Endometrium (tissue), 2 donors: ENCODE results near the gene ZNF554.
"Not testable (repeated sequence)": the region's sequence is repeated elsewhere in the genome, so short reads cannot be mapped to it uniquely, and the experiment has no call there.

ENCODE experiments used
- FAIRE-seq: peaks from 2 replicates; lab custom pipeline; 2012; peaks lifted over from hg19 to GRCh38; lab: Jason Lieb, UNC
- donor health status: control.
- donor health status: control.

ZNF554 gene

DNA sequence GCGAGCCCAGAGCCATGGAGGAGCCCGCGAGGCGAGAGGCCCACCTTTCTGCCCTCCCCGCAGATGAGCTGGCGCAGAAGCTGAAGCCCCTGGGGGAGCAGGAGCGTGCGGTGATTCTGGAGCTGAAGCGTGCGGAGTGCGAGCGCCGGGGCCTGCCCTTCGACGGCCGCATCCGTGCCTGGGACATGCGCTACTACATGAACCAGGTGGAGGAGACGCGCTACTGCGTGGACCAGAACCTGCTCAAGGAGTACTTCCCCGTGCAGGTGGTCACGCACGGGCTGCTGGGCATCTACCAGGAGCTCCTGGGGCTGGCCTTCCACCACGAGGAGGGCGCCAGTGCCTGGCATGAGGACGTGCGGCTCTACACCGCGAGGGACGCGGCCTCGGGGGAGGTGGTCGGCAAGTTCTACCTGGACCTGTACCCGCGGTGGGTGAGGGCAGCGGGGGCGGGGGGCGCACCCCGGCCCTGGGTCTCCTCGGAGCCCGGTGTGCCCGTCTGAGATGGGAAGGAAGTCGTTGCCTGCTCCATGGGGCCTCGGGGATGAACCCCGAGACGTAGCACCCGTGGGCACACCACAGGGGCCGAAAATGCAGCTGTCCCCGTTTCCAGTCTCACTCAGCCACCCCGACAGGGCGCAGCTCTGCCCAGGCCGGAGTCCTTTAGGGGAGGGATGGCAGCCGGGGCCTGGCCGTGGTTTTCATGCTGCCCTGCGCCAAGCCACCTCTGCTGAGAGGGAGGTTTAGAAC is 12.1 kb upstream of the ZNF554 start:
- FAIRE-seq = no peak

DNA sequence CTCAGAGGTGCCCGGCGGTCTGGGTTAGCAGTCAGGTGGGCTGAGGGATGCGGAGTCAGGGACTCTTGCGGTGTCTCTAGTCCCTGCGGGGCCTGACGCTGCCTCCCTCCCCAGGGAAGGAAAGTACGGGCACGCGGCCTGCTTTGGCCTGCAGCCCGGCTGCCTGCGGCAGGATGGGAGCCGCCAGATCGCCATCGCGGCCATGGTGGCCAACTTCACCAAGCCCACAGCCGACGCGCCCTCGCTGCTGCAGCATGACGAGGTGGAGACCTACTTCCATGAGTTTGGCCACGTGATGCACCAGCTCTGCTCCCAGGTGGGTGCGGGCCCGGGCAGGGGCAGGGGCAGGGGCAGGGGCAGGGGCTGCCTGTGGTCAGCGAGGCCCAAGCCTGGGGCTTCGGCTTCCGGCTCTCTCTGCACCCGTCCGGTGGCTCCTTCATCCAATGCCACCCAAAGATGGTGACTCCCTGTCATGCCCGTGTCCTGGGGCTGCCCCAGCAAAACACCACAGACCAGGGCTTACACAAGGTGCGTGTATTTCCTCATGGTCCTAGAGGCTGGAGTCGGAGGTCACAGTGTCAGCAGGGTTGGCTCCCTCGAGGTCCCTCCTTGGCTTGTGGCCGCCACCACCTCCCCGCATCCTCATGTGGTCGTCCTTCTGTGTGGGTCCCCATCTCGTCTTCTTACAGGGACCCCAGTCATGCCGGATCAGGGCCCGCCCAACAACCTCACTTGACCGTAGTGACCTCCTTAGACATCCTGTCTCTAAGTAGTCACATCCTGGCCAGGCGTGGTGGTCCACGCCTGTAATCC is 11.3 kb upstream of the ZNF554 start:
- FAIRE-seq = no peak

DNA sequence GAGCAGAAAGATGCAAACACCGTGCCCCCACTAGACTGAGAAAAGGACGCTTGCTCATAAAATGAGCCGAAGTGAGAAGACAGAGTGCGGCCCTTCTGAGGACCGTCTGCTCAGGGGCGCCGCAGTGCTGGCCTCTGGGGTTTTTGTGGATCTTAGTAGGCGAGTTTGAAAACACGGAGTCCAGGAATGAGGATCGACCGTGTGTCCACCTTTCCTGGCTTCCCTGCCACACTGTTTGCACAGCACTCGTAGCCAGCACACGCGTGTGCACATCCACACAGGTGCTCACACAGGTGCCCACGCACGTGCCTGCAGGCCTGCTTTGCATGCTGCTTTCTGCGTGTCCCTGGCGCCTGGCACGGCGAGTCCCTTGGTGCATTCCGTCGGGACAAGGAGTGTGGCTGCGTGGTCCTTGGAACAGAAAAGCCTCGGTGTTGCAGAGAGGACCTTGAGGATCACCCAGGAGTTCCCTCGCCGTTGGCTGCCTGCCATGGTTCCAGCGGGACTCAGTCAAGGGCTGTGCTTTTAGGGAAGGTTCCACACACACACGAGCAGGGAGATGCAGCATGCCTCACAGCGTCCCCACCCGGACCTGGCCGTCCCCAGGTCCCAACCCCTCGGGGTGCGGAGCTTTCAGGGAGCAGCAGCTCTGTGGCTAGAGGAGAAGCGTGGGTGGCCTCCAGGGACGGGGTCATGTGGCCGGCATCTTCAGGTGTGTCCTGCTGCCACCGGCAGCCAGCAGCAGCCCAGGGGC is 10.1 kb upstream of the ZNF554 start:
- FAIRE-seq = no peak

DNA sequence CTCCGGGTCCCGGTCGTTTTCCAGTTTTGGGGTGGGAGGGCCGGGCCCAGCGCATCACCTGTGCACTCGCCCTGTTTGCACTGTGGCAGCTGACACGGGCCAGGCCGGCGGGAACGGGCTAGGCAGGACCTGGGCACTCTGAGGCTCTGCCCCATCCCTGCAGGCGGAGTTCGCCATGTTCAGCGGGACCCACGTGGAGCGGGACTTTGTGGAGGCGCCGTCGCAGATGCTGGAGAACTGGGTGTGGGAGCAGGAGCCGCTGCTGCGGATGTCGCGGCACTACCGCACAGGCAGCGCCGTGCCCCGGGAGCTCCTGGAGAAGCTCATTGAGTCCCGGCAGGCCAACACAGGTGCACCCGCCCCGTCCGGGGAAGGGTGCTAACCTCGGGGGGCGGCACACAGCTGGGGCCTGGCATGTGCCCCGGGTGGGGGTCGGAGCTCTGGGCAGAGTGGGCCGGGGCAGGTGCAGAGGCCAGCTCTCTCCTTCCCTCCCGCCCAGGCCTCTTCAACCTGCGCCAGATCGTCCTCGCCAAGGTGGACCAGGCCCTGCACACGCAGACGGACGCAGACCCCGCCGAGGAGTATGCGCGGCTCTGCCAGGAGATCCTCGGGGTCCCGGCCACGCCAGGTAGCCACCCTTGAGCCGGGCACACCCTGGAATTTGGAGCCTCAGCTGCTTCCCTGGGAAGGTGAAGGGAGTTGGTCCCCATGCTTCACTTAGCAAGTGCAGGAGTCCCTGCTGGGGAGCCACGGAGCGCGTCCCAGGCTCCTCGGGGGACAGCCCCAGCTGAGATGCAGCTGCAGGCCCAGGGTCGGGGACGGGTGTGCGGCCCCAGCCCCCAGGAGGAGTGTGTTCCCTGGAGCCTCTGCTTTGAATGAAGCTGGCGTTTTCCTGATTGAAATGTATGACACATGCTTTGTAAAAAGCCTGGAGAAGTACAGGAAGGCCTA is 9.3 kb upstream of the ZNF554 start:
- FAIRE-seq = no peak

DNA sequence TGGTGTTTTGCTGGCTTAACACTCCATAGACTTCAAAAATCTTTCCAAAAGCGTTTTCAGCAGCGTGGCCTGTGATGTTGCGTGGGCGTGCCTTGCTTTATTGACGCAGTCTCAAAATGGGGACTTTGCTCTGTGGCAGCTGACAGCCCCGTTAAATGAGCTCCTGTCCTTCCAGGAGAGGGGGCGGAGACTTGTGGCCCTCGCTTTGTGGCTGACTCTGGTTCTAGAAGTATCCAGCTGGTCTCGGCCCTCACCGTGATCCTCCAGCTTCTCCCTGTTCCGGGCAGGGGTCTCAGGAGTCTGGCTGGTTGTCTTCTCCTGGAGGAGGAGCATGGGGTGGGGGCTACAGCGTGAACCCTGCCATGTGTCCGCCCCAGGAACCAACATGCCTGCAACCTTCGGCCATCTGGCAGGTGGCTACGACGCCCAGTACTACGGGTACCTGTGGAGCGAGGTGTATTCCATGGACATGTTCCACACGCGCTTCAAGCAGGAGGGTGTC is 8.4 kb upstream of the ZNF554 start:
- no peak for FAIRE-seq

DNA sequence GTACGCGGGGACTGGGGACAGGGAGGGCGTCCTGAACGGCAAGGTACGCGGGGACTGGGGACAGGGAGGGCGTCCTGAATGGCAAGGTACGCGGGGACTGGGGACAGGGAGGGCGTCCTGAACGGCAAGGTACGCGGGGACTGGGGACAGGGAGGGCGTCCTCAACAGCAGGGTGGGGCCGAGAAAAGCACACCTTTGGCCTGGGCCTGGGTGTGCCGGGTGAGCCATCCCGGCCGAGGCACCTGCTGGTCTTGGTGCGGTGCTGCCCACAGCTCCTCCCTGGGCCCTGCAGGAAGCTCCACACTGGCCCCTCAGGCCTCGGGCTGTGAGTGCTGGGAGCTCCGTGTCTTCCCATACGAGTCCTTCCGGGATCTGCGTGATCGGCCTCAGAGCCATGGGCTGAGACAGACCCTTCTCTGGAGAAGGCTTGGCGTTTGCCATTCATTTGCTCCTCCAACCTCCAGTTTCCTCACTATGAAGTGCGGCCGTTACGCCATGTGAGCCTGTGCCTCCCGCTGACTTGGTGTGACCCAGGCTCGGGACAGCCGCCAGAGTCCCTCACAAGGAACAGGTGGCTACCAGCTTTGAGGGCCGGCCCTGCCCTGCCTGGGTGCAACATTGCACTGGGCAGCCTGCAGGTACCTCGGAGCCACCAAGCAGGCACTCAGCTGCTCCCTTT is 7.8 kb upstream of the ZNF554 start:
- FAIRE-seq = no peak

DNA sequence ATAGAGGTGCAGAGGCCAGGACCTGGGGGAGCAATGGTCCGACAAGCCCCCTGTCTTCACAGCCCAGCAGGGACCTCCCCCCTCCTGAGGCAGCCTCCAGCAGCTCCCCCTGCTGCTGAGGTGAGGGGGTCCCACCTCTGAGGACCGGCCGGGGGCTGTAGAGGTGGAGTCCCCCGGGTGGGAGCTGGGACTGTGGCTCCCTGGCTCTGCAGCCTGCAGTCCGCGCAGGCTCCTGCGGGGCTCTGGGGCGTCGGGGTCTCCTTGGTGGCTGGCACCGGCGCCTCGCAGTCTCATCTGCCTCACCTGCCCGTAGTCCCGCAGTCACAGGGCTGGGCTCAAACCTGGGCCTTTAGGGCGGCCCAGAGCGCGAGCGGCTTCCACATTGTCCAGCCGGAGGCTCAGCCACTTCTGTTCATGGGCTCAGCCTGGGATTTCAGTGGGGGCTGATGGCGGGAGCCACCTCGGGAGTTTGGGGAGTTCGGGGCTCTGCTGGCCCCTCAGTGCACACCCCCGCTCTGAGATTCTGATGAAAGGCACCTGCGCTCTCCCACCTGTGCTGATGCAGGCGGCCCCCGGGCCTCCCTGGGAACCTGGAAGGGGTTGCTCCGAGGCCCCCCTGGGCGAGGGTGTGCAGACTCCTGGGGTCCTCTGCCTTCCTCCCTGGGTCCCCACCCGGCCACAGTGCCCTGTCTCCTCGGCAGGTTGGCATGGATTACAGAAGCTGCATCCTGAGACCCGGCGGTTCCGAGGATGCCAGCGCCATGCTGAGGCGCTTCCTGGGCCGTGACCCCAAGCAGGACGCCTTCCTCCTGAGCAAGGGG is 7.0 kb upstream of the ZNF554 start:
- no peak for FAIRE-seq

DNA sequence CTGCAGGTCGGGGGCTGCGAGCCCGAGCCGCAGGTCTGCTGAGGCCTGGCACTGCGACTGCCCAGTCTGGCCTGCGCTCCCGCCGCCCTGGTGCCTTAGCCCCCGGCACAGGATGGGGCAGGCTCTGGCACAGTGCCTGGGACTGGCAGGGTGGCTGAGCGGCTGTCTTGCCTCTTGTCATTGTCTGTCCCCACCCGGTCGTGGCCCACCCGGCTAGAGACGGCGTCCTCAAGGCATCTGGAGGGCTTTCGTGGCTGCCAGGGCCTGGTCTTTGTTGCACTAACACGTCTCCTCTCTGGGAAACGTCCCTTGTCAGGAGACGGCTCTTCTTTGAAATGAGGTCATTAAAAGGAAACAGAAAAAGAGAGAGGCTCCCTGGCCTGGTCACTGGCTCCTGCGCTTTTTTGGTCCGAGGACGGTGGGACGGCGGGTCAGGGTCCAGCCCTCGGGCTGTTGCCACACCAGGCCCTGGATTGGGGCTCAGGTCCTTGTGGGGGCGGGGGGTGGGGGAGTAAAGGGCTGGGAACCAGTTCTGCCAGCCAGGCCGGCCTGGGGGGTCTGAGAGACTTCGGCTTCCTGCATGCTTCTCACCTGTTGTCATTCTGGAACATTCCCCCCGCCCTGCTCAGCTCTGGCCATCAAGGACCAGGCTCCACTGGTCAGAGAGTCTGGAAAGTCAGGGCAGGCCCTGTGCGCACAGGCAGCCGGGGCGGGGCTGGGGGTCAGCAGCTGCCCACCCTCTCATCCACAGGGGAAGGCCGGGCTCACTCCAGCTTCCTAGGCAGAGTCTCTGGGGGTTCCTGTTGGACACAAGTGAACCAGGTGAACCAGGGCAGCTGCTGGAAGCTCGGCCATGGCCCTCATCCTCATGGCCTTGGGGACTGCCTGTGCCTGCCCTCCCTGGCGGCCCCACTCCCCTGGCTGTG is 6.2 kb upstream of the ZNF554 start:
- no peak for FAIRE-seq

DNA sequence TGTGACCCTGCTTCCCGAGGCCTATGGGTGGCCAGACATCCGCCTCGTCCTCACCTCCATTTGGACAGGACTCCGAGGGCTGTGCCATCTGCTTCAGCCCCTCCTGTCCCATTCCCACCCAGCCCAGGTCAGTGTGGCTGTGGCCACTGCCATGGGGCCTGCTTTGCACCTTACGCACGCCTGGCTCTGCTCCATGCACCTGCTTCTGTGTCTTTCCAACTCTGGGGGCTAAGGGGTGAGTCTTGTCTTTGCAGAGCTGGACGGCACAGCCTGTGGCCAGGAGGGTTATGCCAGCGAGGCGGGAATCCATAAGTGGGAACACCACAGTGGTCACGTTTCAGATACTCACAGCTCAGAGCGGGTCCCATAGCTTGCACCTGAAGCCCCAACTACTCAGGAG is 5.2 kb upstream of the ZNF554 start:
- no peak for FAIRE-seq

DNA sequence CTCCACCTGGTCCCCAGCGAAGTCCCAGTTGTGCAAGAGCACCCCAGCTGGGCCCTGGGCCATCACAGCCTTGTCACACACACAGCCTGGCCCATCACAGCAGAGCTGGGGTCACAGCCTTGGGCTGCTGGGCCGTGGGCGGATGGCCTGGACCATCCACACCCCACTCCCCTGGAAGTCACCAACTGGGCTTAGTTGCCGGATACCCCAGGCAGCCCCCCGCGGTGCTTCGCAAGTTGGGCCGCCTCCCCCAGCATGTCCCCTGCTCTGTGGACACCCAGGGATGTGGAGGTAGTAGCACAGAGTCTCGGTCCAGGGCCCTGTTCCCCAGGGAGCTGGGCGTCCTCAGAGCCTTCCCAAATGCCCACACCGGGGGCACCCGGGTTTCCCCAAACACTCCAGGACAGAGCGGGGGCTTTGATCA is 4.5 kb upstream of the ZNF554 start:
- no peak for FAIRE-seq

DNA sequence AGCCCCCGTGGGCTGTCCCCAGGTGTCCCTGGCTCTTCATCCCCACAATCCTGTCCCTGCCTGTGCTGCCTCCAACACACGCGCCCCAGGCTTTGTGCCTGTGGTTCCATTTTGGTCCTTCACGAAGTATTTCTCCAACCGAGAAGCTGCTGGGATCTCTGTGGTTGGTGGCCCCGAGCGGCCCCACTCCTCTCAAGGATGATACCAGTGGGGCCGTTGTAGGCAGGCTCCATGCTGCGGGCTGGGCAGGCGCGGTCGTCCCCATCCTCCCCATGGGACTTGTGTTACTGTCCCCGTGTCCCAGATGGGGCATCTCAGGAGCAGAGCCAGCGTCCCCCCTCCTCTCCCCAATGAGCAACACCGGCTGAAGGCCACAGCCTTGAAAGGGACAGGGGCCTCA is 3.7 kb upstream of the ZNF554 start:
- FAIRE-seq = no peak

DNA sequence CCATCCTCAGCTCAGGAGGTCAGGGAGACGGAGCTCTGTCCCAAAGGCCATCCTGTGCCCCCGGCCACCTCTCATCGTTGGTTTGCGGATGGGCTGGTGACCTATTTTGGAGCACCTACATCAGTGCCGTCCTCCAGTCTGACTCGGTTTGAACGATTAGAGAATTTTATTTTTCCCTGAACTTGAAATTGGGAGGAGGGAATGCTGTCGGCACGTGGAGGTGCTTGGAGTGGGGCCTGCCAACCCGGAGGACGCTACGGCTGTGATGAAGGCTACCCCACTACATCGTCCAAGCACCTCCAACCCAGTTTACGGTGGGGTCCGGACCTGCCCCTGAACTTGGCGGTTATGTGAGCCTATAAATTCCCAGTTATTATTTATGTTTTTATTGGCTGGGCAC is 3.0 kb upstream of the ZNF554 start:
- no peak for FAIRE-seq

DNA sequence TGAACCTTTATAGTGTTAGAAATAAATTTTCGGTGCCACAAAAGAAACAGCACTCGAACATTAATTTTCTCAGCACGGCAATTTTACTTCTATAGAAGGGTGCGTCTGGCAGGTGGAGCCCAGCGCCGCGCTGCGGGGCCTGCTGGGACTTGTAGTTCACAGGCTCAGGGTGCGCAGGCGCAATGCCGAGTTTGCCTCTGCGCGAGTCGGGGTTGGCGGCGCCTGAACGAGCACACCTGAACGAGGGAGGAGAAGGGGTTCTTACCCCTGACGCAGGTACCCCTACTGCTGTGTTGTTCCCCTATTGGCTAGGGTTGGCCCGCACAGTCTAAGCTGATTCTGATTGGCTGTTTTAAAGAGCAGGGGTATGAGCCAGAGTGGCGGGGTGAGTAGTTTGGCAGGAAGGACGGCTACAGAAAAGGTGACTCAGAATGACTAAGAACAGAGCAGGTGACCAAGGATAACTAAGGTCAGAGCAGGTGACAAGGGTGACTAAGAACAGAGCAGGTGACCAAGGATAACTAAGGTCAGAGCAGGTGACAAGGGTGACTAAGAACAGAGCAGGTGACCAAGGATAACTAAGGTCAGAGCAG is 2.3 kb upstream of the ZNF554 start:
- FAIRE-seq = not testable (repeated sequence)

DNA sequence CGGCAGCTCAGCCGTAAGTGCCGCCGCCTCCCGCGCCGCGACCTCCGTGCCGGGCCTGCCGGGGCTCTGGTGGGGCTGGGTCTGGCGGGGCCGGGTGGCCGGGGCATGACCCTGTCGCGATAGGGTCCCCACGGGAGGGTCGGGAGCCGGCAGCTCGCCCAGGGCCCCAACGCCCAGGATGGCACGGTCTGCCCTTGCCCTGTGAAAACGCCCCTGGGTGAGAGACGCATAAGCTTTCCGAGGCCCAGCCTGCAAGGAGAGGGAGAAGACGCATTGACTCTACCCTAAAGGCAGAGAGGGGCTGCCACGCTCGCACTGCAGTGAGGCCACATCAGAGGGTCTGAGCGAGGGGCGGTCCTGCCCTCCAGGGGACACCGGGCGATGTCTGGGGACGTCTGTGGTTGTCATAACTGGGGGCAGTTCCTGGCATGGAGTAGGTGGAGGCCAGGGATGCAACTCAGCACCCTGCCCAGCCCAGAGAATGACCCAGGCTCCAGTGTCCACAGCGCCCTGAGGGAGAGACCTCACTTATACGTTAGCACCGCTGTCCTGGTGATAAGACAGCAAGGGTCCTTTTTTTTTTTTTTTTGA is 539 bp downstream of the ZNF554 start:
- no peak for FAIRE-seq

DNA sequence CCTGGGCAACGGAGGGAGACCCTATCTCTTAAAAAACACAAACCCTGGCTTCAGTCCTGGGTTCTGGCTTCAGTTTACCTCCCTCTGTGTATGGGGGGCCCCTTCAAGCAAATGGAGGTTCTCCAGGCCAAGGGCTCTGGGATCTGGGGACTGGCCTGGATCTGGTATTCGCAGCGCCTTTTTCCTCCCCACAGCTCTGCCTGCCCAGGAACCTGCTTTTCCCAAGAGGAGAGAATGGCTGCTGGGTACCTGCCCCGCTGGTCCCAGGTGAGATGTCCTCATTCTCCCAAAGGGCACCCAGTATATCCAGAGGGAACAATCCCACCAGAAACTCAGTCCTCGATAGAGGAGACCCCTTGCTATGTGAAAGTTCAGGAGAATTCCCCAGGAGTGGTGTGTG is 3.2 kb downstream of the ZNF554 start:
- no peak for FAIRE-seq

DNA sequence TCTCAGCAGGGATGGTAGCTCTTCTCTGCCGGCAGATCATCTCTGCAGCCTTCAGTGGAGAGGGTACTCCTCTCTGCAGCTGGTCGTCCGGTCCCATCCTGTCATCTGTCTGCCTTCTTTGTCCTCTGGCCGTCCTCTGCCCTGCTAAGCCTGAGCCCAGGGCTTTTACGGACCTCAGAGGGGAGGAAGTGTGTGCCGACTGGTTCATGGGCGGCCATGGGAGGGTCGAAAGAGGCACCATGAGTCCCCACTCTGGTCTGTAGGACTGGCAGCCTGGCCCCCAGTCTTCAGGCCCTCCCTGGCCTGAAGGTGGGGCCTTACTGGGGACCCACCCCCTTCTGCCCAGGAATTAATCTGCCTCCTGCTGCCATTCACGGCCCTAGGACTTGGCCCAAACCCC is 4.0 kb downstream of the ZNF554 start:
- no peak for FAIRE-seq

DNA sequence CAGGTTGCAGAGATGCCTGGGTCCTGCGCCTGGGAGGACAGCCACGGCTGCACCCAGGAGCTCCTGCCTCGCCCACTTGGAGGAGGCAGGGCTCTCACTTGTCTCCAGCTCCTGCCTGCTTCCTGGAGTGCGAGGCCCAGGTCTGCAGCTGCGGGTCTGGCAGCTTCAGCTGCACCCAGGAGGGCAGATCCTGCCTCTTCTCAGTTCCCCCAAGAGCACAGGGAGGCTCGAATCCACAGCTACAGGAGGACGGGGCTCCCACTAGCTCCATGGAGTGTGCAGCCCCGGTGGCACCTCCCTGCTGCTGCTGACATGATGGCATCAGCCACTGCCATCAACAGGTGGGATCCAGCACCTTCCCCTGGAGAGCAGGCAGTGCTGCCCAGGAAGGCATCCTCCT is 4.5 kb downstream of the ZNF554 start:
- FAIRE-seq = no peak

DNA sequence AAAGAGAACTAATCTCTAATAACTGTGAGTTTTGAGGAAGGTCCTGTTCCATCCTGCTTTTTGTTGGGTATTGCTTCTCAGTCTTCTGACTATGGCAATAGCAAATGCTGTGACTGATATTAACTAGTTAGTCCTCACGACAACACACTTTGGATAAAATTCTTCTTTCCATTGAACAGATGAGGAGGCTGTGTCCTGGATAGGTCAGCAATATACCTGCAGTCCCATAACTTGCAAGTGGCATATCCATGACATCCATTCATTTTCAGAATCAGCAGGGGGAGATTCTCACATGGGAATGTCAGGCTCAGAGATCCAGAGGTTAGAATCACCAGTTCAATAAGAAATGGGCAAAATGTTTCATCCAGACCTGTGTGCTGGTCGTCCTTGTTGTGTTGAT is 7.4 kb downstream of the ZNF554 start:
- FAIRE-seq = no peak
